Gastrocnemius medialis (tissue), 4 donors: Measurements from ENCODE around the gene C1D. TPM values are rescaled to one million over a fixed set of nuclear protein-coding genes. Genes with fewer than 3 reads are reported as not detected.

Source experiments
- ATAC-seq, 2 donors: fragments of 150-250 bp; one replicate each; pipeline ENCODE4 v1.9.1; 2016
- DNase-seq, 2 donors: peaks; one replicate each; pipeline ENCODE4 v3.0.0-alpha.2; 2019
- H3K27ac ChIP-seq, 4 donors: fragments of 200-600 bp; sonication (generic); 1 replicate in 1 of 4; 2 replicates in 3 of 4; pipeline ENCODE4 v1.5.1; 2016 to 2018; ENCODE audit warnings: mild to moderate bottlenecking in 2 of 4, moderate library complexity in 1 of 4
- H3K27me3 ChIP-seq, 3 donors: fragments of 200-600 bp; sonication (generic) in 2 of 3; 1 replicate in 1 of 3; 2 replicates in 2 of 3; pipeline versions ENCODE4 v1.5.1 to v1.6.0; 2016 to 2019; ENCODE audit warnings: mild to moderate bottlenecking in 1 of 3, moderate library complexity in 1 of 3
- H3K36me3 ChIP-seq, 2 donors: fragments of 200-600 bp; sonication (generic) in 1 of 2; one replicate each; pipeline ENCODE4 v1.5.1; 2017 to 2018
- H3K4me1 ChIP-seq, 2 donors: fragments of 200-600 bp; sonication (generic) in 1 of 2; one replicate each; pipeline ENCODE4 v1.5.1; 2016 to 2017; ENCODE audit warnings: mild to moderate bottlenecking in 2 of 2
- H3K4me3 ChIP-seq, 4 donors: fragments of 200-600 bp; sonication (generic) in 3 of 4; 1 replicate in 1 of 4; 2 replicates in 3 of 4; pipeline ENCODE4 v1.5.1; 2016 to 2019; ENCODE audit warnings: mild to moderate bottlenecking in 2 of 4
- H3K9me3 ChIP-seq, 3 donors: fragments of 200-600 bp; sonication (generic) in 2 of 3; 1 replicate in 1 of 3; 2 replicates in 2 of 3; pipeline ENCODE4 v1.5.1; 2016 to 2019
- CTCF ChIP-seq, 5 experiments: fragments of 450-650 bp in 3 of 5; fragments of 200-600 bp in 2 of 5; sonication (generic) in 2 of 5; IDR thresholded peaks in 4 of 5; conservative IDR thresholded peaks in 1 of 5; 1 replicate in 4 of 5; 2 replicates in 1 of 5; pipeline ENCODE4 v1.5.1; 2016 to 2019; ENCODE audit warnings: antibody characterized with exemption in 5 of 5, mild to moderate bottlenecking in 3 of 5, moderate library complexity in 3 of 5
- POLR2A ChIP-seq, 2 donors: fragments of 450-650 bp; IDR thresholded peaks; one replicate each; pipeline ENCODE4 v1.6.1; 2017; ENCODE audit warnings: antibody characterized with exemption in 2 of 2, mild to moderate bottlenecking in 2 of 2, moderate library complexity in 2 of 2
- in situ Hi-C, 4 donors: fragments of 200-750 bp; cut with MboI; loops; one replicate each; pipeline versions ENCODE4 v1.15.0 to v1.8.0; 2017; ENCODE audit warnings: low sequenced_read_pairs in 4 of 4
- intact Hi-C: fragments of 100-400 bp; cut with DNase I; formaldehyde crosslinking; loops from one replicate; pipeline ENCODE4 v1.15.1; 2023; ENCODE audit warnings: low total_unique reads
- total RNA-seq, 4 donors: library from RNA; depleted of rRNA; stranded (reverse); fragments of >200 nt; gene quantifications; one replicate each; pipeline versions ENCODE4 v1.1.0 to v1.2.3, GENCODE V29; 2016

The C1D gene
- total RNA-seq, 4 donors from 2014 or later, result 29.7 to 57.3 (median 41.4) TPM

GRCh38 chr2:68099260-68099659 lies 36.5 kb upstream of the C1D start:
- no peaks in the 10 kb centered on the region for H3K36me3 ChIP-seq
- DNase-seq (no peak), ATAC-seq (no peak)
- H3K4me1 ChIP-seq, result peaks cover 9 to 15% of the 10 kb centered on the region in 2 donors
- in situ Hi-C loops (no loop called here), intact Hi-C loops (no loop called here)
- H3K27ac ChIP-seq, result no peak overlapping the region
- TF ChIP-seq CTCF (IDR thresholded peaks at IDR 0.05 in 4 of 5, conservative IDR thresholded peaks at IDR 0.05 in 1 of 5) (no peak), POLR2A (IDR thresholded peaks at IDR 0.05) (no peak)
- no peaks in the 10 kb centered on the region for H3K27me3 ChIP-seq
- H3K9me3 ChIP-seq, result no peaks in the 10 kb centered on the region
- no peak overlapping the region for H3K4me3 ChIP-seq

- no peak overlapping the region for H3K4me3 ChIP-seq
- H3K36me3 ChIP-seq, result no peaks in the 10 kb centered on the region
- in situ Hi-C loops, result no loop called here
- peaks cover 9 to 14% of the 10 kb centered on the region in 2 donors for H3K4me1 ChIP-seq
- no peaks in the 10 kb centered on the region for H3K27me3 ChIP-seq
- intact Hi-C loops, result no loop called here
- no peak for DNase-seq
- H3K9me3 ChIP-seq, result no peaks in the 10 kb centered on the region
- TF ChIP-seq POLR2A (IDR thresholded peaks at IDR 0.05), result no peak
- no peak for TF ChIP-seq CTCF (IDR thresholded peaks at IDR 0.05 in 4 of 5, conservative IDR thresholded peaks at IDR 0.05 in 1 of 5)
- peak; percentile 50 to 94 for ATAC-seq
- H3K27ac ChIP-seq, result no peak overlapping the region
These were observed 35.5 kb upstream of the C1D start for GRCh38 chr2:68098291-68098797.

GRCh38 chr2:68094111-68094510 lies 31.3 kb upstream of the C1D start:
- intact Hi-C loops (no loop called here), in situ Hi-C loops (no loop called here)
- no peak overlapping the region for H3K27ac ChIP-seq
- no peaks in the 10 kb centered on the region for H3K9me3 ChIP-seq
- no peak overlapping the region for H3K4me3 ChIP-seq
- H3K36me3 ChIP-seq, result no peaks in the 10 kb centered on the region
- H3K27me3 ChIP-seq, result no peaks in the 10 kb centered on the region
- DNase-seq (no peak), ATAC-seq (no peak)
- TF ChIP-seq CTCF (IDR thresholded peaks at IDR 0.05 in 4 of 5, conservative IDR thresholded peaks at IDR 0.05 in 1 of 5), result no peak
- TF ChIP-seq POLR2A (IDR thresholded peaks at IDR 0.05), result no peak
- H3K4me1 ChIP-seq, result peaks cover 9% of the 10 kb centered on the region in 2 donors

GRCh38 chr2:68093634-68094033 lies 30.8 kb upstream of the C1D start:
- H3K4me1 ChIP-seq, result peaks cover 9% of the 10 kb centered on the region in 2 donors
- no peaks in the 10 kb centered on the region for H3K27me3 ChIP-seq
- in situ Hi-C loops, result no loop called here
- ATAC-seq, result no peak
- no peak for DNase-seq
- no peak overlapping the region for H3K4me3 ChIP-seq
- no peaks in the 10 kb centered on the region for H3K36me3 ChIP-seq
- intact Hi-C loops, result no loop called here
- no peaks in the 10 kb centered on the region for H3K9me3 ChIP-seq
- no peak overlapping the region for H3K27ac ChIP-seq
- TF ChIP-seq POLR2A (IDR thresholded peaks at IDR 0.05) (no peak), CTCF (IDR thresholded peaks at IDR 0.05 in 4 of 5, conservative IDR thresholded peaks at IDR 0.05 in 1 of 5) (no peak)

GRCh38 chr2:68091439-68092034 lies 28.7 kb upstream of the C1D start:
- no peaks in the 10 kb centered on the region for H3K27me3 ChIP-seq
- H3K9me3 ChIP-seq, result no peaks in the 10 kb centered on the region
- H3K27ac ChIP-seq, result no peak overlapping the region
- H3K36me3 ChIP-seq, result no peaks in the 10 kb centered on the region
- DNase-seq (no peak), ATAC-seq (no peak)
- H3K4me1 ChIP-seq, result no peaks in the 10 kb centered on the region
- no peak overlapping the region for H3K4me3 ChIP-seq
- in situ Hi-C loops, result no loop called here
- no peak for TF ChIP-seq CTCF (IDR thresholded peaks at IDR 0.05 in 4 of 5, conservative IDR thresholded peaks at IDR 0.05 in 1 of 5)
- no peak for TF ChIP-seq POLR2A (IDR thresholded peaks at IDR 0.05)
- intact Hi-C loops, result no loop called here
